Endothelial cell of umbilical vein (primary cell): Measurements from ENCODE around the gene ZNF407. TPM values are rescaled to one million over a fixed set of nuclear protein-coding genes. Genes with fewer than 3 reads are reported as not detected.

Source experiments
- BruUV-seq: library from RNA; stranded (reverse); fragments of 400-500 nt; replicated peaks from 2 replicates; lab custom pipeline; 2021; lab: Mats Ljungman, UMichigan
- CTCF ChIA-PET: fragments of 300-600, 350-600 bp; sonication (Branson Sonifier 250); formaldehyde crosslinking; loops from one replicate; lab custom pipeline; 2021; ENCODE audit warnings: antibody characterized with exemption, inconsistent platforms; lab: Charles Lee
- POLR2A ChIA-PET: fragments of 300-600, 350-600 bp; sonication (Branson Sonifier 250); formaldehyde crosslinking; loops from one replicate; lab custom pipeline; 2021; ENCODE audit warnings: antibody characterized with exemption, inconsistent platforms; lab: Charles Lee
- DNase-seq: peaks from one replicate; pipeline ENCODE4 v3.0.0-alpha.2; 2011; ENCODE audit warnings: low read depth, low spot score
- FAIRE-seq: peaks from 2 replicates; lab custom pipeline; 2011; peaks lifted over from hg19 to GRCh38; lab: Jason Lieb, UNC
- H2AFZ ChIP-seq: 2 replicates; pipeline ENCODE4 v1.6.0; 2012; ENCODE audit warnings: low read depth, low read length, control low read depth, inconsistent platforms
- H3K27ac ChIP-seq: 2 replicates; pipeline ENCODE4 v1.5.1; 2011; ENCODE audit warnings: low read depth, mild to moderate bottlenecking, control low read depth, low read length, moderate library complexity; ENCODE audit not compliant: insufficient read depth
- H3K27me3 ChIP-seq, 2 experiments: 2 replicates each; pipeline versions ENCODE4 v1.6.0 to v1.6.1; 2011; ENCODE audit warnings: low read length in 2 of 2, mixed read lengths in 1 of 2; ENCODE audit not compliant: control insufficient read depth in 2 of 2, insufficient read depth in 2 of 2
- H3K36me3 ChIP-seq, 2 experiments: 2 replicates in 1 of 2; 3 replicates in 1 of 2; pipeline ENCODE4 v1.5.1; 2011; ENCODE audit warnings: low read length in 2 of 2, mild to moderate bottlenecking in 1 of 2, moderate library complexity in 1 of 2; ENCODE audit not compliant: control insufficient read depth in 2 of 2, insufficient read depth in 2 of 2; ENCODE audit errors: extremely low read depth in 1 of 2
- H3K4me1 ChIP-seq: 3 replicates; pipeline ENCODE4 v1.5.1; 2011; ENCODE audit warnings: mild to moderate bottlenecking, low read length; ENCODE audit not compliant: control insufficient read depth, insufficient read depth; ENCODE audit errors: extremely low read depth
- H3K4me2 ChIP-seq: 2 replicates; pipeline ENCODE4 v1.6.1; 2011; ENCODE audit warnings: low read length, control low read depth, mixed read lengths; ENCODE audit not compliant: insufficient read depth
- H3K4me3 ChIP-seq, 3 experiments: fragments of 200-600 bp in 1 of 3; sonication (generic), shearing (Covaris generic) in 1 of 3; replicated peaks in 1 of 3; 2 replicates each; pipeline ENCODE4 v1.5.1; 2011 to 2016; ENCODE audit warnings: control low read depth in 3 of 3, low read length in 3 of 3, mild to moderate bottlenecking in 2 of 3, inconsistent platforms in 1 of 3, low read depth in 1 of 3, moderate library complexity in 1 of 3; ENCODE audit not compliant: insufficient read depth in 1 of 3
- H3K79me2 ChIP-seq: 2 replicates; pipeline ENCODE4 v1.6.0; 2012; ENCODE audit warnings: low read length, inconsistent platforms; ENCODE audit not compliant: control insufficient read depth, insufficient read depth
- H3K9ac ChIP-seq: replicated peaks from 2 replicates; pipeline ENCODE3; 2011; ENCODE audit warnings: low read length, control low read depth; ENCODE audit not compliant: insufficient read depth; ENCODE audit errors: extremely low read depth
- H3K9me1 ChIP-seq: replicated peaks from 3 replicates; pipeline ENCODE4 v1.6.0; 2011; ENCODE audit warnings: mild to moderate bottlenecking, low read length; ENCODE audit not compliant: control insufficient read depth, insufficient read depth; ENCODE audit errors: extremely low read depth
- H3K9me3 ChIP-seq: replicated peaks from 2 replicates; pipeline ENCODE4 v1.5.1; 2012; ENCODE audit warnings: low read length, inconsistent platforms; ENCODE audit not compliant: control insufficient read depth, insufficient read depth
- H4K20me1 ChIP-seq: replicated peaks from 2 replicates; pipeline ENCODE3; 2011; ENCODE audit warnings: mild to moderate bottlenecking, low read length; ENCODE audit not compliant: control insufficient read depth, insufficient read depth; ENCODE audit errors: extremely low read depth
- CTCF ChIP-seq, 2 donors: IDR thresholded peaks; 1 replicate in 1 of 2; 2 replicates in 1 of 2; pipeline ENCODE4 v1.5.1; 2011; ENCODE audit warnings: low read length in 2 of 2, mild to moderate bottlenecking in 2 of 2, moderate library complexity in 2 of 2, control low read depth in 1 of 2, inconsistent platforms in 1 of 2, low read depth in 1 of 2; ENCODE audit not compliant: insufficient read depth in 1 of 2; ENCODE audit errors: extremely low read depth in 1 of 2
- EZH2 ChIP-seq: IDR thresholded peaks from 2 replicates; pipeline ENCODE4 v1.6.1; 2012; ENCODE audit warnings: borderline replicate concordance, low read depth, mild to moderate bottlenecking, moderate library complexity, low read length, inconsistent platforms; ENCODE audit not compliant: severe bottlenecking
- FOS ChIP-seq: IDR thresholded peaks from 2 replicates; pipeline ENCODE4 v1.6.1; 2011; ENCODE audit warnings: mild to moderate bottlenecking, low read length, moderate library complexity, borderline replicate concordance; ENCODE audit not compliant: insufficient read depth
- GATA2 ChIP-seq: IDR thresholded peaks from 2 replicates; pipeline ENCODE4 v1.7.0; 2011; ENCODE audit warnings: low read depth, mild to moderate bottlenecking, moderate library complexity, mixed read lengths, low read length; ENCODE audit not compliant: insufficient read length, insufficient read depth
- JUN ChIP-seq: IDR thresholded peaks from 2 replicates; pipeline ENCODE4 v1.6.1; 2011; ENCODE audit warnings: borderline replicate concordance, low read depth; ENCODE audit not compliant: insufficient read length, insufficient read depth
- MAX ChIP-seq: IDR thresholded peaks from 2 replicates; pipeline ENCODE4 v1.6.1; 2011; ENCODE audit not compliant: insufficient read depth, insufficient read length
- MYC ChIP-seq: IDR thresholded peaks from one replicate; pipeline ENCODE4 v1.6.1; 2011; ENCODE audit warnings: mild to moderate bottlenecking, low read depth, low read length
- POLR2A ChIP-seq: IDR thresholded peaks from 2 replicates; pipeline ENCODE4 v1.6.1; 2012; ENCODE audit warnings: low read depth, mild to moderate bottlenecking, control low read depth, low read length
- POLR2AphosphoS5 ChIP-seq: IDR thresholded peaks from 2 replicates; pipeline ENCODE4 v1.6.1; 2012; ENCODE audit warnings: low read depth, mild to moderate bottlenecking, control low read depth, low read length, moderate library complexity; ENCODE audit not compliant: insufficient read depth
- dilution Hi-C: fragments of 300-500 bp; cut with MboI; formaldehyde crosslinking; loops from one replicate; pipeline ENCODE4 v1.15.0; 2019; ENCODE audit warnings: low sequenced_read_pairs; ENCODE audit not compliant: extremely low pct_ligation_motif_present
- intact Hi-C: fragments of 100-400 bp; cut with micrococcal nuclease; formaldehyde crosslinking; loops from one replicate; pipeline ENCODE4 v1.10.0; 2022
- polyA plus RNA-seq, 4 experiments: library from polyadenylated mRNA; depleted of rRNA in 3 of 4; stranded (reverse) in 3 of 4; unstranded in 1 of 4; fragments of >200 nt; gene quantifications; 2 replicates each; pipeline versions ENCODE4 v1.2.1 to v1.2.3, GENCODE V29; 2011 to 2012; ENCODE audit warnings: missing spikeins in 1 of 4
- total RNA-seq: library from RNA; stranded (reverse); gene quantifications from 2 replicates; pipeline ENCODE4 v1.2.3, GENCODE V29; 2021

Gene ZNF407
- total and polyA plus RNA-seq, 2 donors (not counting 3 experiments of a cell fraction or from before 2014, with no cell fraction given): 3.8 to 20.1 TPM

GRCh38 chr18:74996055-74996454 lies 398.4 kb downstream of the ZNF407 start:
- dilution Hi-C loops: no loop called here
- DNase-seq (no peak), FAIRE-seq (no peak)
- Histone ChIP-seq H3K36me3 (no peaks in the 10 kb centered on the region), H3K27me3 (no peaks in the 10 kb centered on the region), H3K79me2 (no peaks in the 10 kb centered on the region), H3K4me1 (peaks cover 31% of the 10 kb centered on the region), H3K4me3 (no peak overlapping the region), H3K9me1 (no peaks in the 10 kb centered on the region), H4K20me1 (no peaks in the 10 kb centered on the region), H3K27ac (peak overlapping the region; percentile 82), H3K4me2 (peak overlapping the region; percentile 58), H2AFZ (peak overlapping the region; percentile 50), H3K9me3 (no peaks in the 10 kb centered on the region), H3K9ac (peak overlapping the region; percentile 19)
- POLR2A ChIA-PET: no interaction called here
- no TSS peak for BruUV-seq
- TF ChIP-seq POLR2A: no peak
- no peak for TF ChIP-seq FOS
- no peak for TF ChIP-seq POLR2AphosphoS5
- no peak for TF ChIP-seq CTCF (IDR thresholded peaks at IDR 0.05; ENCODE audit: extremely low read depth in 1 of 2, insufficient read depth in 1 of 2, low read depth in 1 of 2, low read length in 2 of 2)
- TF ChIP-seq JUN: no peak
- TF ChIP-seq MAX: no peak
- TF ChIP-seq EZH2: no peak
- no peak for TF ChIP-seq MYC
- TF ChIP-seq GATA2: no peak
- intact Hi-C loops: loop anchor here (5.0 kb wide), 1 partner anchor 216 kb away; the partner anchor contains the start of gene TSHZ1
- CTCF ChIA-PET: interaction anchor here (0.7 to 1.0 kb wide), 2 partner anchors 20 to 342 kb away, joined by 3 read pairs; no protein-coding TSS in a partner anchor
